ENCODE data around the gene AOAH. TPM values are rescaled to one million over a fixed set of nuclear protein-coding genes. Genes with fewer than 3 reads are reported as not detected.
A peak's percentile ranks its signal among the peaks of the same experiment; 100 is the strongest.

The AOAH gene
- total and polyA plus RNA-seq, 9 of the 15 experiments (the other 6 are each of a cell fraction or from before 2014, with no cell fraction given), result not detected

DNA sequence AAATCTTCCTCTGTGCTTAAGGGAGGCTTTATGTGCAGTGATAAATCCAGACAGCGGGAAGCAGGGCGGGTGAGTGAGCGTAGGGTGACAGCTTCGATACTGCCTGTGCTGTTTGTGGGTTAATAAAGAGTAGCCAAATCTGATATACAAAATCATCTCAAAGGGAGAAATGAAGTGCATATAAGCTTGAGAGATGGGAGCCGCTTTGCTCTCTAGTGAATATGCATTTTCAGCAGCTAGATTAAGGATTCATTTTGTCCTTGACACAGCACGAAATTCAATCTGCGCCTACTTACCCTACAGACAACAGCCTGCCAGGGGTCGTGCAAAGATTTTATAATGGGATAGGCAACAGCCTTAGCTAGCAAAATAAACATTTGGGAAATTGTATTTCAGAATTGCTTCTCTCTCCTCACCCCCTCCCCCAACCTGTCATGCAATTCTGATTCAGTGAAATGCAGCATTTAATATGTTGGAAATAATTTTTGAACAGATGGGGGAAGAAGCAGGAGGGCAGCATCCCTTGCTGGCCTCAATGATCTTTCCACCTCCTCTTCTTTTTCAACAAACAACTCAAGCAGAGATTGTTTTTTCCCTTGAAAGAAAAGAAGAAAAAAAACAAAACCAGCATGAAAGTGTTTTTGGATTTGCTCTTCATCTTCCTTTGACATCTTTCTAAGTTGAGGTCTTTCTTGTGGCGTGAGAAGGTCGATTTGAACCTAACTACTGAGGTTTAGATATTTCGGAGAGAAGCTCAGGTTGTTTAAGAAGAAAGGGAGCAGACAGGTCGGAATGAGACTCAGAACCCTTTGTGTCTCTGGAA lies 117.9 kb downstream of the AOAH start:
- peak; percentile 19 for FAIRE-seq
- in situ Hi-C loops (cut with MboI), result no loop called here
- no peak for DNase-seq (ENCODE audit: extremely low read depth in 1 of 4, low spot score in 3 of 4)
- no peak overlapping the region for H2AFZ ChIP-seq (ENCODE audit: low read depth, low read length)
- H3K27ac ChIP-seq (ENCODE audit: extremely low read depth, low read depth, low read length), result no peak overlapping the region
- intact Hi-C loops (cut with micrococcal nuclease), result no loop called here
- H3K4me1 ChIP-seq (replicated peaks in 1 of 2; ENCODE audit: control insufficient read depth in 2 of 2, insufficient read depth in 2 of 2, low read length in 2 of 2), result no peaks in the 10 kb centered on the region
- no peaks in the 10 kb centered on the region for H3K79me2 ChIP-seq (ENCODE audit: control insufficient read depth, insufficient read depth, low read length)
- no peak overlapping the region for H3K4me3 ChIP-seq
- H3K4me2 ChIP-seq (ENCODE audit: insufficient read depth, low read length), result no peak overlapping the region
- ChIA-PET CTCF (ENCODE audit: low intra/inter-chr PET ratio) (no interaction called here), POLR2A (no interaction called here)
- peaks cover 7 to 37% of the 10 kb centered on the region in 2 experiments; a peak in 3 of 5 replicates for H3K27me3 ChIP-seq (ENCODE audit: control insufficient read depth in 2 of 2, insufficient read depth in 2 of 2, low read length in 2 of 2)
- H3K9me1 ChIP-seq (ENCODE audit: control insufficient read depth, insufficient read depth, low read length), result no peaks in the 10 kb centered on the region
- BruUV-seq (replicated peaks), result no TSS peak
- H3K9ac ChIP-seq (ENCODE audit: insufficient read depth in 1 of 2, low read depth in 2 of 2, low read length in 2 of 2), result no peak overlapping the region
- ATAC-seq, result no peak
- WGBS (ENCODE audit: insufficient coverage, low coverage, missing lambda C conversion rate), result 1% methylated on average over 12 of the region's 12 CpGs
- H3K9me3 ChIP-seq (replicated peaks; ENCODE audit: control insufficient read depth, insufficient read depth, low read depth, low read length), result no peaks in the 10 kb centered on the region
- no peaks in the 10 kb centered on the region for H3K36me3 ChIP-seq (ENCODE audit: control insufficient read depth, insufficient read depth, low read length)
- H4K20me1 ChIP-seq (replicated peaks; ENCODE audit: control insufficient read depth, insufficient read depth, low read length), result no peaks in the 10 kb centered on the region
- TF ChIP-seq ZNF75A (CRISPR knock-in tag; IDR thresholded peaks at IDR 0.05), result no peak
- no peak for TF ChIP-seq CBX1 (IDR thresholded peaks at IDR 0.05; ENCODE audit: low read depth)
- TF ChIP-seq POLR2A (conservative IDR thresholded peaks at IDR 0.05), result no peak
- TF ChIP-seq, protein P1, sequence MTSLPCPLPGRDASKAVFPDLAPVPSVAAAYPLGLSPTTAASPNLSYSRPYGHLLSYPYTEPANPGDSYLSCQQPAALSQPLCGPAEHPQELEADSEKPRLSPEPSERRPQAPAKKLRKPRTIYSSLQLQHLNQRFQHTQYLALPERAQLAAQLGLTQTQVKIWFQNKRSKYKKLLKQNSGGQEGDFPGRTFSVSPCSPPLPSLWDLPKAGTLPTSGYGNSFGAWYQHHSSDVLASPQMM (CRISPR knock-in tag; IDR thresholded peaks at IDR 0.05), result no peak
- no peak for TF ChIP-seq CSDE1 (IDR thresholded peaks at IDR 0.05)
- no peak for TF ChIP-seq NELFE (IDR thresholded peaks at IDR 0.05; ENCODE audit: insufficient read depth, insufficient read length)
- TF ChIP-seq NRF1 (conservative IDR thresholded peaks at IDR 0.05 in 1 of 2, IDR thresholded peaks at IDR 0.05 in 1 of 2), result no peak
- TF ChIP-seq MTF1 (CRISPR knock-in tag; IDR thresholded peaks at IDR 0.05; ENCODE audit: borderline replicate concordance), result no peak
- TF ChIP-seq PML (IDR thresholded peaks at IDR 0.05; ENCODE audit: low read length), result no peak
- no peak for TF ChIP-seq SMAD4 (CRISPR knock-in tag; conservative IDR thresholded peaks at IDR 0.05)
- TF ChIP-seq, protein P2, sequence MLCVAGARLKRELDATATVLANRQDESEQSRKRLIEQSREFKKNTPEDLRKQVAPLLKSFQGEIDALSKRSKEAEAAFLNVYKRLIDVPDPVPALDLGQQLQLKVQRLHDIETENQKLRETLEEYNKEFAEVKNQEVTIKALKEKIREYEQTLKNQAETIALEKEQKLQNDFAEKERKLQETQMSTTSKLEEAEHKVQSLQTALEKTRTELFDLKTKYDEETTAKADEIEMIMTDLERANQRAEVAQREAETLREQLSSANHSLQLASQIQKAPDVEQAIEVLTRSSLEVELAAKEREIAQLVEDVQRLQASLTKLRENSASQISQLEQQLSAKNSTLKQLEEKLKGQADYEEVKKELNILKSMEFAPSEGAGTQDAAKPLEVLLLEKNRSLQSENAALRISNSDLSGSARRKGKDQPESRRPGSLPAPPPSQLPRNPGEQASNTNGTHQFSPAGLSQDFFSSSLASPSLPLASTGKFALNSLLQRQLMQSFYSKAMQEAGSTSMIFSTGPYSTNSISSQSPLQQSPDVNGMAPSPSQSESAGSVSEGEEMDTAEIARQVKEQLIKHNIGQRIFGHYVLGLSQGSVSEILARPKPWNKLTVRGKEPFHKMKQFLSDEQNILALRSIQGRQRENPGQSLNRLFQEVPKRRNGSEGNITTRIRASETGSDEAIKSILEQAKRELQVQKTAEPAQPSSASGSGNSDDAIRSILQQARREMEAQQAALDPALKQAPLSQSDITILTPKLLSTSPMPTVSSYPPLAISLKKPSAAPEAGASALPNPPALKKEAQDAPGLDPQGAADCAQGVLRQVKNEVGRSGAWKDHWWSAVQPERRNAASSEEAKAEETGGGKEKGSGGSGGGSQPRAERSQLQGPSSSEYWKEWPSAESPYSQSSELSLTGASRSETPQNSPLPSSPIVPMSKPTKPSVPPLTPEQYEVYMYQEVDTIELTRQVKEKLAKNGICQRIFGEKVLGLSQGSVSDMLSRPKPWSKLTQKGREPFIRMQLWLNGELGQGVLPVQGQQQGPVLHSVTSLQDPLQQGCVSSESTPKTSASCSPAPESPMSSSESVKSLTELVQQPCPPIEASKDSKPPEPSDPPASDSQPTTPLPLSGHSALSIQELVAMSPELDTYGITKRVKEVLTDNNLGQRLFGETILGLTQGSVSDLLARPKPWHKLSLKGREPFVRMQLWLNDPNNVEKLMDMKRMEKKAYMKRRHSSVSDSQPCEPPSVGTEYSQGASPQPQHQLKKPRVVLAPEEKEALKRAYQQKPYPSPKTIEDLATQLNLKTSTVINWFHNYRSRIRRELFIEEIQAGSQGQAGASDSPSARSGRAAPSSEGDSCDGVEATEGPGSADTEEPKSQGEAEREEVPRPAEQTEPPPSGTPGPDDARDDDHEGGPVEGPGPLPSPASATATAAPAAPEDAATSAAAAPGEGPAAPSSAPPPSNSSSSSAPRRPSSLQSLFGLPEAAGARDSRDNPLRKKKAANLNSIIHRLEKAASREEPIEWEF (CRISPR knock-in tag; IDR thresholded peaks at IDR 0.05), result no peak
- TF ChIP-seq, protein P3, sequence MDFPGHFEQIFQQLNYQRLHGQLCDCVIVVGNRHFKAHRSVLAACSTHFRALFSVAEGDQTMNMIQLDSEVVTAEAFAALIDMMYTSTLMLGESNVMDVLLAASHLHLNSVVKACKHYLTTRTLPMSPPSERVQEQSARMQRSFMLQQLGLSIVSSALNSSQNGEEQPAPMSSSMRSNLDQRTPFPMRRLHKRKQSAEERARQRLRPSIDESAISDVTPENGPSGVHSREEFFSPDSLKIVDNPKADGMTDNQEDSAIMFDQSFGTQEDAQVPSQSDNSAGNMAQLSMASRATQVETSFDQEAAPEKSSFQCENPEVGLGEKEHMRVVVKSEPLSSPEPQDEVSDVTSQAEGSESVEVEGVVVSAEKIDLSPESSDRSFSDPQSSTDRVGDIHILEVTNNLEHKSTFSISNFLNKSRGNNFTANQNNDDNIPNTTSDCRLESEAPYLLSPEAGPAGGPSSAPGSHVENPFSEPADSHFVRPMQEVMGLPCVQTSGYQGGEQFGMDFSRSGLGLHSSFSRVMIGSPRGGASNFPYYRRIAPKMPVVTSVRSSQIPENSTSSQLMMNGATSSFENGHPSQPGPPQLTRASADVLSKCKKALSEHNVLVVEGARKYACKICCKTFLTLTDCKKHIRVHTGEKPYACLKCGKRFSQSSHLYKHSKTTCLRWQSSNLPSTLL (IDR thresholded peaks at IDR 0.05), result no peak
- TF ChIP-seq TRIM25 (IDR thresholded peaks at IDR 0.05; ENCODE audit: borderline replicate concordance), result no peak
